ENCODE data around the gene THUMPD3.

The THUMPD3 gene

DNA sequence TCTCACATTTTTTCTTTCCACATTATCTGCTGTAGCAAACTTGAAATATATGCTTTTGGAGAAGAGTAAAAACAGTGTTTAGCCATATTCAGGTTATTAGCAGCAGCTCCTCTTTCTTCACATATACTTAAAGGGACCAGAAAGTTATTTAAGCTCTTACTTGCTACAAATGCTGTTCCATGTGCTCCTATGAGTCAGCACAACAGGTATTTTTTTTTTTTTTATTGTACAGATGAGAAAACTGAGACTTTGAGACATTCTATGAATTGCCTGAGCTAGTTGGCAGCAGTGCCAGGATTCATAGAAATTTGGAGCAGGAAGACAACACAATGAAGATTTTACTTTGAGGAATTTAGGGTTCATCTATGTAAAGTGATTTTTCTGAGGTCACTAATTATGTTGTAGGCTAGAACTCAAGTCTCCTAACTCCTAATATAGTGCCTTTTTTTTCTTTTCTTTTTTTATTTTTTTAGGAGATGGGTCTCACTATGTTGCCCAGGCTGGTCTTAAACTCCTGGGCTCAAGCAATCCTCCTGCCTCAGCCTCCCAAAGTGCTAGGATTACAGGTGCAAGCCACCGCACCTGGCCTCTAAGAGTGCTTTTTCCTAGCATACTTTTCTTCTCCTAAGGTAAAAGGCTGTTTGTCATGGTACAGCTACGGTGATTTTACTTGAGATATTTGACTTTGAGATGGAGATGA is 58.1 kb downstream of the THUMPD3 start:
- DNase-seq (ENCODE audit: low spot score in 2 of 2) (no peak), ATAC-seq (replicated peaks; ENCODE audit: extremely low read depth, poor library complexity, severe bottlenecking) (no peak)
- Mint-ChIP-seq H3K27ac (ENCODE audit: low read depth) (peak overlapping the region; percentile 81), H3K36me3 (ENCODE audit: insufficient read depth) (peaks cover 30% of the 10 kb centered on the region), H3K27me3 (no peaks in the 10 kb centered on the region), H3K4me1 (peaks cover 36% of the 10 kb centered on the region), H3K4me3 (no peak overlapping the region), H3K9me3 (no peaks in the 10 kb centered on the region)

DNA sequence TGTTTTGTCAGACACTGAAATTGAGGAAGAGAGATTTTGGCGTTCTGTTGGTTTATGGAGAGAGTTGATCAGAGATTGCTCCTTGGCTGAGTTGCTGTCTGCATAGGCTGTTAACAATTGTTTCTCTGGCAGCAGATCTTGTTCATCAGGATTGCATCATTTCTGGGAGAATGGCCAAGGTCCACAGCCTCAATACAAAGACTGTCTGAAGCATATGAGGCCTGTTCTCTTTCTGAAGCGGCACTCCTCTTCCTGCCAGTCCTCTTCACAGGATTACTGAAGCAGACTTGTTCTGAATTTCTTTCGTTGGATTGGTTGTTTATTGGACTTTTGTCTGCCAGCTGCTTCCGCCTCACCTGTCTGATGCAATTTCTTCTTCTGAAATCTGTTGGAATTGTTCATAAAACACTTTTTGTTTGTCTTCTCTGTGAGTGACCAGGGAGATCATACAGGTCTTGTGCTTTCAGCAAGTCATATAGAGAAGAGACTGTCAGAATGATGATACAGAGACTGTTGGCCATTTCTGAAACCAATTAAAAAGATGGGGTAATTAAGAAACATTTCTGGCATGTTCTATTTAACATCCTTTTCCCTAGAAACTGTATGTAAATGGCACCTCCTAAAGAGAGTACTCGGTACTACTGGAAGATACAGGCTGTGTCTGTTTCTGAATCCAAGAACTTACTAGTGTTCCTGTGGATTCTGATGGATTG is 60.0 kb downstream of the THUMPD3 start:
- H3K9me3 Mint-ChIP-seq, result no peaks in the 10 kb centered on the region
- peaks cover 41% of the 10 kb centered on the region for H3K36me3 Mint-ChIP-seq (ENCODE audit: insufficient read depth)
- peak overlapping the region; percentile 74 for H3K27ac Mint-ChIP-seq (ENCODE audit: low read depth)
- ATAC-seq (replicated peaks; ENCODE audit: extremely low read depth, poor library complexity, severe bottlenecking), result peak; percentile 52
- H3K27me3 Mint-ChIP-seq, result no peaks in the 10 kb centered on the region
- DNase-seq (ENCODE audit: low spot score in 2 of 2), result no peak
- peaks cover 31% of the 10 kb centered on the region for H3K4me1 Mint-ChIP-seq
- H3K4me3 Mint-ChIP-seq, result no peak overlapping the region

DNA sequence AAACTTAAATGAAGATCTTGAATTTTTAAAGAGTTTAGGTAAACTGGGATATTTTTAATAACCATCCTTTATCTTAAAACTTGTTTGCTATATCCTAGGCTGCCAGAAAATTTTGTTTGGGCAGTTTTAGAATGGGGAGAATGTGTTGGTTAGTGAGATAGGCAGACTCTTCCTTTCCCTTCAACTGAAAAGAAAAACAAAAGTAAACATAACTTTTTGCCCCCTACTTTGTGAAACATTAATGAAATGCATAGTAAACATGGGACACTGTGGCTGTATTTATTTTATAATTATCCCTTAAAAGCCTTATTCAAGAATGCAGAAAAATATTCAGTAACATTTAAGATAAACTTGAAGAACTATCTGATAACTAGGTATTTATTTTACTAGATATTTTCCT is 65.6 kb downstream of the THUMPD3 start:
- Mint-ChIP-seq H3K27me3 (no peaks in the 10 kb centered on the region), H3K9me3 (no peaks in the 10 kb centered on the region), H3K4me1 (peaks cover 16% of the 10 kb centered on the region), H3K27ac (ENCODE audit: low read depth) (peak overlapping the region; percentile 83), H3K4me3 (no peak overlapping the region), H3K36me3 (ENCODE audit: insufficient read depth) (peaks cover 64% of the 10 kb centered on the region)
- DNase-seq (ENCODE audit: low spot score in 2 of 2) (no peak), ATAC-seq (replicated peaks; ENCODE audit: extremely low read depth, poor library complexity, severe bottlenecking) (no peak)

DNA sequence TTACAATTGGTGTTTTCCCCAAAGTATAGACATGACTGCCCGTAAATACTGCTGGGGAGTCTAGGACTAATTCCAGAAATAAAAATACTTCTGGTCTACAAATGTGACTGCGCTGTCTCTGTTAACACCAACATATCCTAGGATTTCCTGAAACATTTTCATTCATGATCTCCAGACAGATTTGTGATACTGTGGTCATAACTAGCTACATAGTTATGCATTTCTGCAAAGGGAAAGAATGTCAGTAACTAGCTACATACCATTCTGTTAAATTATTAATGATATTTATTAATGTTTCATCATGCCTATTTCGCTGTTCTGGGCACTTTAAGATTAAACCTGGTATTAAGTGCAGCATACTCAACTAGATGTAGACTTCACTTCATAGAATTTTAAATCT is 67.9 kb downstream of the THUMPD3 start:
- no peaks in the 10 kb centered on the region for H3K27me3 Mint-ChIP-seq
- DNase-seq (ENCODE audit: low spot score in 2 of 2), result no peak
- H3K4me1 Mint-ChIP-seq, result peaks cover 20% of the 10 kb centered on the region
- no peak overlapping the region for H3K4me3 Mint-ChIP-seq
- peaks cover 77% of the 10 kb centered on the region for H3K36me3 Mint-ChIP-seq (ENCODE audit: insufficient read depth)
- no peak for ATAC-seq (replicated peaks; ENCODE audit: extremely low read depth, poor library complexity, severe bottlenecking)
- no peak overlapping the region for H3K27ac Mint-ChIP-seq (ENCODE audit: low read depth)
- no peaks in the 10 kb centered on the region for H3K9me3 Mint-ChIP-seq

DNA sequence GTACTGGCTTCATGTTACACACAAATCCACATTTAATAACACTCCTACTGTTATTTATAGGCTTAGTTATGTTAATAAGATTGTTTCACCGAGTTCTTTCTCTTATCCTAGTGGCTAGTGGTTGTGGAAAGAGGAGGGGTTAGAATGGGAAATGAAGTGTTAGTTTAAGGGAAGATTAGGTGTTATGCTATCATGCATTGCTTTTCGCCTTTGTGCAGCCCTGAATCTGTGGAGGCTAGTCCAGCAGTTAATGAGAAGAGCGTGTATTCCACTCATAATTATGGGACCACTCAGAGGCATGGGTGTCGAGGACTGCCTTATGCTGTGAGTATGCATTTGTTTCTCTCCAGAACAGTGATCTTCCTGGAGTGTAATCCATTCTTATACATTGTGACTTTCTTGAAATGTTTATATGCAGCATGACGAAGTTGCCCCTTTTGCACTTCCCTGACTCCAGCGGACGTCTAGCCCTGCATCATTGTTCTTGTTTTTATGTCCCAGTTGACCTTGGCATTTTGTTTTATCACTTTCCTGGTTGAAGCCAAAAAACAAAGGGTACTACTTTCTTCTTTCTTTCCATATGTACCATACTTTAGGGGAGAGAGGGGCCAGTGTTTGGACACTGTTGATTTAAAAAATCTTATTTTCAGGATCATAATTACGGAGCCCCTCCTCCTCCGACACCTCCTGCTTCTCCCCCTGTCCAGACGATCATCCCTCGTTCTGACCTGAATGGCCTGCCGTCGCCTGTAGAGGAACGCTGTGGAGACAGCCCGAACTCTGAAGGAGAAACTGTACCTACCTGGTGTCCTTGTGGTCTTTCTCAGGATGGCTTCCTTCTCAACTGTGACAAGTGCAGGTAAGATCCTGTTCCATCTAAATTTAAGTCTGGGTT is 71.0 kb downstream of the THUMPD3 start:
- DNase-seq (ENCODE audit: low spot score in 2 of 2), result no peak
- no peak for ATAC-seq (replicated peaks; ENCODE audit: extremely low read depth, poor library complexity, severe bottlenecking)
- Mint-ChIP-seq H3K4me3 (no peak overlapping the region), H3K27ac (ENCODE audit: low read depth) (no peak overlapping the region), H3K9me3 (no peaks in the 10 kb centered on the region), H3K4me1 (peaks cover 34% of the 10 kb centered on the region), H3K27me3 (no peaks in the 10 kb centered on the region), H3K36me3 (ENCODE audit: insufficient read depth) (peaks cover 72% of the 10 kb centered on the region)

DNA sequence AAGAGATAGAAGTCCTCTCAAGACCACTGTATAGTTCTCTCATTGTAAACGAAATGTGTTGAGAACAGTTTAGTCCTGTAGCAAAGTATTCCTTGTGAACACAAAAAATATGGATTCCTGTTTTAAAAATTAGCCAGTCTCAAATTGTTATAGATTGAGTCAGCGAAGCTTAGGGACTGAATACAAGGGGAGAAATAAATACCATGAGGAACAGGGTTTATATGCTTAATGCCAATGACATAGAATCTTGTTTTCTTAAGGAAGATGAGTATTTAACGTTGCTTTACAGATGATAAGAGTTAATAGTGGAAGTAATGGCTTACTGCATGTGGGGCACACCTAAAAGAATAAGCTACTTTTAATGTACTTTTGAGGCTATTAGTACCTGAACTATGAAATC is 72.5 kb downstream of the THUMPD3 start:
- DNase-seq (ENCODE audit: low spot score in 2 of 2), result no peak
- no peak for ATAC-seq (replicated peaks; ENCODE audit: extremely low read depth, poor library complexity, severe bottlenecking)
- H3K27me3 Mint-ChIP-seq, result no peaks in the 10 kb centered on the region
- peaks cover 66% of the 10 kb centered on the region for H3K36me3 Mint-ChIP-seq (ENCODE audit: insufficient read depth)
- peaks cover 34% of the 10 kb centered on the region for H3K4me1 Mint-ChIP-seq
- H3K4me3 Mint-ChIP-seq, result no peak overlapping the region
- H3K9me3 Mint-ChIP-seq, result no peaks in the 10 kb centered on the region
- no peak overlapping the region for H3K27ac Mint-ChIP-seq (ENCODE audit: low read depth)

Data from central memory CD8-positive, alpha-beta T cell (primary cell).